ENCODE results near the gene COL16A1. TPM values are rescaled to one million over a fixed set of nuclear protein-coding genes. Genes with fewer than 3 reads are reported as not detected.
A peak's percentile ranks its signal among the peaks of the same experiment; 100 is the strongest.

COL16A1 gene
- total RNA-seq, 4 donors from 2014 or later: 14.3 to 135 (median 40.1) TPM

DNA sequence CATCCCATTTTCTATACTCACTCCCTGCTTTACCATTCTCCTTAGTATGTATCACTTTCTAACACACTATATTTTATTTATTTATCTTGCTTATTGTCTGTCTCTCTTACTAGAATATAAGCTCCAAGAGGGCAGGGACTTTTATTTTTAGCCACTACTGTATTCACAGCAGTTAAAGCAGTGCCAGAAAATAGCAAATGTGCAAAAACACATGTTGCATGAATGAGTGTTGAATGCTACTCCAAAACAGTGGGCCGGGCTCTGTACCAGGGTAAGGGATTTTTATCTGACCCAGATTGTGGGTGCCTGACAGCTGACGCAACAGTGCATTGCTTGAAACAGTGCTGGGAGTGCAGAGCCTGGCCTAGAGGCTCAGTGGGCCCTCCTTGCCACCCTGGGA, 24.7 kb downstream of the COL16A1 start:
- Histone ChIP-seq H3K4me1 (peaks cover 0 to 11% (median 4%) of the 10 kb centered on the region in 4 donors), H3K27ac (no peak overlapping the region), H3K27me3 (no peaks in the 10 kb centered on the region), H3K36me3 (no peaks in the 10 kb centered on the region), H3K9me3 (no peaks in the 10 kb centered on the region), H3K4me3 (no peak overlapping the region)
- TF ChIP-seq EP300 (IDR thresholded peaks at IDR 0.05; ENCODE audit: low read depth): no peak
- TF ChIP-seq POLR2A (IDR thresholded peaks at IDR 0.05): no peak
- no peak for TF ChIP-seq POLR2AphosphoS5 (IDR thresholded peaks at IDR 0.05)
- TF ChIP-seq, protein P1, sequence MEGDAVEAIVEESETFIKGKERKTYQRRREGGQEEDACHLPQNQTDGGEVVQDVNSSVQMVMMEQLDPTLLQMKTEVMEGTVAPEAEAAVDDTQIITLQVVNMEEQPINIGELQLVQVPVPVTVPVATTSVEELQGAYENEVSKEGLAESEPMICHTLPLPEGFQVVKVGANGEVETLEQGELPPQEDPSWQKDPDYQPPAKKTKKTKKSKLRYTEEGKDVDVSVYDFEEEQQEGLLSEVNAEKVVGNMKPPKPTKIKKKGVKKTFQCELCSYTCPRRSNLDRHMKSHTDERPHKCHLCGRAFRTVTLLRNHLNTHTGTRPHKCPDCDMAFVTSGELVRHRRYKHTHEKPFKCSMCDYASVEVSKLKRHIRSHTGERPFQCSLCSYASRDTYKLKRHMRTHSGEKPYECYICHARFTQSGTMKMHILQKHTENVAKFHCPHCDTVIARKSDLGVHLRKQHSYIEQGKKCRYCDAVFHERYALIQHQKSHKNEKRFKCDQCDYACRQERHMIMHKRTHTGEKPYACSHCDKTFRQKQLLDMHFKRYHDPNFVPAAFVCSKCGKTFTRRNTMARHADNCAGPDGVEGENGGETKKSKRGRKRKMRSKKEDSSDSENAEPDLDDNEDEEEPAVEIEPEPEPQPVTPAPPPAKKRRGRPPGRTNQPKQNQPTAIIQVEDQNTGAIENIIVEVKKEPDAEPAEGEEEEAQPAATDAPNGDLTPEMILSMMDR (IDR thresholded peaks at IDR 0.05): no peak
- in situ Hi-C loops (cut with MboI; ENCODE audit: low pct_ligation_motif_present in 1 of 4, low pct_unique_long_range_greater_than_20kb in 1 of 4, low sequenced_read_pairs in 3 of 4): no loop called here
- WGBS, 2 donors (ENCODE audit: low coverage in 1 of 2): 43 to 44% methylated on average over 2 of the region's 2 CpGs
- intact Hi-C loops (cut with DNase I; ENCODE audit: low total_unique reads): no loop called here
- no peak for DNase-seq

DNA sequence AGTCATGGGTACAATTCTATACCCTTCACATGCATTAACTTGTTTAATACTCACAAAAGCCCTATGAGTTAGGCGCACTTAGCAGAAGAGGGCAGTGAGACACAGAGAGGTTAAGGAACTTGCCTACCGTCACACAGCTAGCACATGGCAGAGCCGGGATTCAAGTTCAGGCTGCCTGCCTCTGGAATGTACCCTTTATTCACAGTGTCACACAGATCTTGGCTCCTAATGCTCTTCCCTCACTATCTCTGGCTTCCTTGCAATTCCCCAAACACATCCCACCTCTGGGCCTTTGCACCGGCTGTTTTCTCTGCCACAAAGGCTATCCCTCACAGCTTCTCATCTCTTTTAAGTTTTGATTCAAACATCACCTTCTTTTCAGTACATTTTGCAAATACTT, 25.1 kb downstream of the COL16A1 start:
- DNase-seq: no peak
- no peaks in the 10 kb centered on the region for H3K9me3 ChIP-seq
- H3K4me3 ChIP-seq: no peak overlapping the region
- TF ChIP-seq POLR2AphosphoS5 (IDR thresholded peaks at IDR 0.05): no peak
- TF ChIP-seq EP300 (IDR thresholded peaks at IDR 0.05; ENCODE audit: low read depth): no peak
- TF ChIP-seq POLR2A (IDR thresholded peaks at IDR 0.05): no peak
- TF ChIP-seq, protein P1 (IDR thresholded peaks at IDR 0.05): no peak
- intact Hi-C loops (cut with DNase I; ENCODE audit: low total_unique reads): no loop called here
- H3K36me3 ChIP-seq: no peaks in the 10 kb centered on the region
- WGBS, 2 donors (ENCODE audit: low coverage in 1 of 2): 91 to 96% methylated on average over 3 to 4 of the region's 4 CpGs
- in situ Hi-C loops (cut with MboI; ENCODE audit: low pct_ligation_motif_present in 1 of 4, low pct_unique_long_range_greater_than_20kb in 1 of 4, low sequenced_read_pairs in 3 of 4): no loop called here
- H3K27me3 ChIP-seq: no peaks in the 10 kb centered on the region
- peaks cover 0 to 11% (median 5%) of the 10 kb centered on the region in 4 donors for H3K4me1 ChIP-seq
- H3K27ac ChIP-seq: no peak overlapping the region

DNA sequence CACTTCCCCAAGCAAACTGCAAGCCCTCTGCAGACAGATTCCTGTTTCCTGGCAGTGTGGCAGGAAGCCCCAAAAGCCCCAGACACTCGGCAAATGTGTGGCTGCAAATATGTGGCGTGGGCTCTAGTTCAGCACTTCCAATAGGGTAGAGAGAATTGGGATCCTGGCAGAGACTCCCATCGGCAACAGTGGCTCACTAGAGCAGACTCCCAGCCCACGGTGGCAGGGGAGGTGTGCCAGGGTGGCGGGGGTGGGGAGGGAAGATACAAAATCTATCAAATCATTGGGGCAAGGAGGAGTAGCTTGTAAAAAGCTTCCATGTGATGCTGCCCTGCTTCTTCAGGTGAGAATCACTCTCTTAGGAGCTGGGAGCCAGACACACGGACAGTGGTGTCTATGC, 25.9 kb downstream of the COL16A1 start:
- Histone ChIP-seq H3K4me1 (peaks cover 0 to 18% (median 6%) of the 10 kb centered on the region in 4 donors), H3K9me3 (no peaks in the 10 kb centered on the region), H3K27me3 (no peaks in the 10 kb centered on the region), H3K36me3 (no peaks in the 10 kb centered on the region), H3K27ac (no peak overlapping the region), H3K4me3 (no peak overlapping the region)
- TF ChIP-seq POLR2A (IDR thresholded peaks at IDR 0.05) (no peak), EP300 (IDR thresholded peaks at IDR 0.05; ENCODE audit: low read depth) (no peak), POLR2AphosphoS5 (IDR thresholded peaks at IDR 0.05) (no peak)
- intact Hi-C loops (cut with DNase I; ENCODE audit: low total_unique reads): no loop called here
- WGBS, 2 donors (ENCODE audit: low coverage in 1 of 2): 69% methylated on average over 6 of the region's 6 CpGs; no CpG with 5 or more reads in 1 of the 2 donors
- DNase-seq: no peak
- in situ Hi-C loops (cut with MboI; ENCODE audit: low pct_ligation_motif_present in 1 of 4, low pct_unique_long_range_greater_than_20kb in 1 of 4, low sequenced_read_pairs in 3 of 4): no loop called here

DNA sequence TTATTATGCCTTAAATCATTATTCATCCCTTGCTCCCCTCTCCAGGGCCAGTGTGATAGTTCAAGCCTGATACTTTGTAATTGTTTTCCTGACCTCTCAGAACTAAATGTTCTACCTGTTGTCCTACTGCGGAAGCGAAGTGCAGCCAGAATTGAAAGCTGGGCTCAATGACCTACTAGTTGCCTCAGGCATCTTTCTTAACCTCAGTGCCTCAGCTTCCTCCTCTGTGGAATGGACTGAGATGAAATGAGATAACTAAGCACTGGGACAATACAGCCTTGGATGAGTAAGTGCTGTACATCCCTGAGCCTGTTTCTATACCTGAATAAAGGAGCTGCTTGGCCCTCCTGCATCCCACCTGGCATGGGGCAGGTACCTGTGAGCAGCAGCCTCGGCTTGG, 26.4 kb downstream of the COL16A1 start:
- intact Hi-C loops (cut with DNase I; ENCODE audit: low total_unique reads): no loop called here
- TF ChIP-seq EP300 (IDR thresholded peaks at IDR 0.05; ENCODE audit: low read depth): no peak
- TF ChIP-seq, protein P1 (IDR thresholded peaks at IDR 0.05): no peak
- TF ChIP-seq POLR2A (IDR thresholded peaks at IDR 0.05): no peak
- no peak for TF ChIP-seq POLR2AphosphoS5 (IDR thresholded peaks at IDR 0.05)
- H3K36me3 ChIP-seq: no peaks in the 10 kb centered on the region

DNA sequence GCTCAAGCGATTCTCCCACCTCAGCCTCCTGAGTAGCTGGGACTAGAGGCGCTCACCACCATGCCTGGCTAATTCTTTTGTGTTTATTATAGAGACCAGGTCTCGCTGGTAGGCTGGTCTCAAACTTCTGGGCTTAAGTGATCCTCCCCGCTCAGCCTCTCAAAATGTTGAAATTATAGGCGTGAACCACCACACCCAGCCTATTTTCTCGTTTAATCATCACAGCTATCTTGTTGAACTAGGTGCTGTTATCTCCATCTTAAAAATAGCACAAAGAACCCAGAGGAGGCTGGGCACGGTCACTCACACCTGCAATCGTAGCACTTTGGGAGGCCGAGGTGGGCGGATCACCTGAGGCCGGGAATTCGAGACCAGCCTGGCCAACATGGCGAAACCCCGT, 28.1 kb downstream of the COL16A1 start:
- Histone ChIP-seq H3K4me1 (peaks cover 4 to 26% (median 12%) of the 10 kb centered on the region in 4 donors), H3K9me3 (no peaks in the 10 kb centered on the region), H3K36me3 (no peaks in the 10 kb centered on the region), H3K4me3 (no peak overlapping the region), H3K27me3 (peaks cover 3% of the 10 kb centered on the region), H3K27ac (peak overlapping the region in 2 of 4 donors; percentile 9 to 52)
- intact Hi-C loops (cut with DNase I; ENCODE audit: low total_unique reads) (no loop called here), in situ Hi-C loops (cut with MboI; ENCODE audit: low pct_ligation_motif_present in 1 of 4, low pct_unique_long_range_greater_than_20kb in 1 of 4, low sequenced_read_pairs in 3 of 4) (no loop called here)
- DNase-seq: no peak
- 74 to 95% methylated on average over 4 to 14 of the region's 14 CpGs for WGBS, 2 donors (ENCODE audit: low coverage in 1 of 2)
- TF ChIP-seq EP300 (IDR thresholded peaks at IDR 0.05; ENCODE audit: low read depth) (no peak), POLR2AphosphoS5 (IDR thresholded peaks at IDR 0.05) (no peak), POLR2A (IDR thresholded peaks at IDR 0.05) (no peak)
- TF ChIP-seq, protein P1 (IDR thresholded peaks at IDR 0.05): no peak

More for the DNA sequence above, 26.4 kb downstream of the COL16A1 start:
- Histone ChIP-seq H3K4me1 (peaks cover 0 to 19% (median 8%) of the 10 kb centered on the region in 4 donors), H3K27ac (no peak overlapping the region), H3K4me3 (no peak overlapping the region), H3K27me3 (no peaks in the 10 kb centered on the region), H3K9me3 (no peaks in the 10 kb centered on the region)
- in situ Hi-C loops (cut with MboI; ENCODE audit: low pct_ligation_motif_present in 1 of 4, low pct_unique_long_range_greater_than_20kb in 1 of 4, low sequenced_read_pairs in 3 of 4): no loop called here
- 64 to 95% methylated on average over 2 to 3 of the region's 3 CpGs for WGBS, 2 donors (ENCODE audit: low coverage in 1 of 2)
- DNase-seq: no peak

Data from transverse colon (tissue), 4 donors.